HepG2 (cell line): ENCODE results near the gene SH2D3C. TPM values are rescaled to one million over a fixed set of nuclear protein-coding genes. Genes with fewer than 3 reads are reported as not detected.

Experiments
- BCL3 ChIP-seq: sonication (generic); formaldehyde crosslinking; IDR thresholded peaks from 2 replicates; pipeline ENCODE4 v1.5.1; 2020; ENCODE audit warnings: mild to moderate bottlenecking, missing genetic modification reagents, moderate library complexity
- DMTF1 ChIP-seq: sonication (generic); formaldehyde crosslinking; IDR thresholded peaks from 2 replicates; pipeline ENCODE4 v1.4.0; 2020; ENCODE audit warnings: mild to moderate bottlenecking, missing genetic modification reagents
- ERF ChIP-seq: IDR thresholded peaks from 2 replicates; pipeline ENCODE4 v1.6.1; 2018; ENCODE audit warnings: missing biosample characterization, missing genetic modification reagents
- GATAD2A ChIP-seq: IDR thresholded peaks from 2 replicates; pipeline ENCODE4 v1.6.1; 2016
- KDM3A ChIP-seq: IDR thresholded peaks from 2 replicates; pipeline ENCODE4 v1.6.1; 2018; ENCODE audit warnings: low read depth, missing compliant biosample characterization
- MED8 ChIP-seq: sonication (generic); formaldehyde crosslinking; IDR thresholded peaks from 2 replicates; pipeline ENCODE4 v1.8.1; 2023; ENCODE audit warnings: mild to moderate bottlenecking, missing genetic modification reagents; ENCODE audit not compliant: insufficient replicate concordance
- NFKBIZ ChIP-seq: IDR thresholded peaks from 2 replicates; pipeline ENCODE4 v1.6.1; 2018; ENCODE audit warnings: missing genetic modification reagents, missing compliant biosample characterization
- SMARCE1 ChIP-seq: fragments of 450-650 bp; IDR thresholded peaks from 2 replicates; pipeline ENCODE4 v1.6.1; 2017; ENCODE audit warnings: borderline replicate concordance
- TEF ChIP-seq: sonication (generic); formaldehyde crosslinking; IDR thresholded peaks from 2 replicates; pipeline ENCODE4 v1.5.0; 2020; ENCODE audit warnings: missing genetic modification reagents
- TMF1 ChIP-seq: sonication (generic); formaldehyde crosslinking; IDR thresholded peaks from 2 replicates; pipeline ENCODE4 v1.8.1; 2022; ENCODE audit warnings: low read depth, missing genetic modification reagents
- USF2 ChIP-seq, 2 experiments: sonication (generic) in 1 of 2; formaldehyde crosslinking in 1 of 2; IDR thresholded peaks; 2 replicates each; pipeline versions ENCODE4 v1.5.1 to v1.6.1; 2011 to 2020; ENCODE audit warnings: borderline replicate concordance in 1 of 2, low read depth in 1 of 2, low read length in 1 of 2, mild to moderate bottlenecking in 1 of 2, missing genetic modification reagents in 1 of 2, moderate library complexity in 1 of 2
- ZFX ChIP-seq: sonication (generic); formaldehyde crosslinking; IDR thresholded peaks from 2 replicates; pipeline ENCODE4 v1.4.0; 2020; ENCODE audit warnings: mild to moderate bottlenecking, low read depth, missing genetic modification reagents, moderate library complexity
- ZNF280B ChIP-seq: sonication (generic); formaldehyde crosslinking; IDR thresholded peaks from 2 replicates; pipeline ENCODE4 v1.5.0; 2020; ENCODE audit warnings: missing genetic modification reagents, mild to moderate bottlenecking, borderline replicate concordance
- ZNF451 ChIP-seq: sonication (generic); formaldehyde crosslinking; IDR thresholded peaks from 2 replicates; pipeline ENCODE4 v1.5.0; 2020; ENCODE audit warnings: mild to moderate bottlenecking, missing genetic modification reagents
- ZNF496 ChIP-seq: sonication (generic); formaldehyde crosslinking; IDR thresholded peaks from 2 replicates; pipeline ENCODE4 v1.8.1; 2023; ENCODE audit warnings: mild to moderate bottlenecking, moderate library complexity, missing genetic modification reagents; ENCODE audit not compliant: insufficient replicate concordance
- ZNF644 ChIP-seq: IDR thresholded peaks from 2 replicates; pipeline ENCODE4 v1.6.1; 2016; ENCODE audit warnings: low read depth
- ZNF687 ChIP-seq: sonication (generic); formaldehyde crosslinking; IDR thresholded peaks from 2 replicates; pipeline ENCODE4 v1.5.1; 2020; ENCODE audit warnings: mild to moderate bottlenecking, missing genetic modification reagents, moderate library complexity
- polyA plus RNA-seq, 8 experiments: library from polyadenylated mRNA; depleted of rRNA in 3 of 8; stranded (reverse) in 7 of 8; unstranded in 1 of 8; fragments of >200 nt; fragmentation: Illumina TruSeq in 4 of 8; extraction: Trizol in 4 of 8; gene quantifications; 2 replicates each; pipeline versions ENCODE4 v1.2.1 to v1.2.3, GENCODE V29; 2011 to 2016; ENCODE audit warnings: low read depth in 4 of 8, missing spikeins in 1 of 8, mixed read lengths in 1 of 8; ENCODE audit not compliant: insufficient read depth in 1 of 8
- total RNA-seq, 5 experiments: library from RNA; depleted of rRNA; stranded (reverse); fragments of >200 nt; fragmentation: Illumina TruSeq; extraction: Trizol; gene quantifications; 2 replicates each; pipeline ENCODE4 v1.2.3, GENCODE V29; 2016; ENCODE audit warnings: low read depth in 1 of 5

SH2D3C gene
- total and polyA plus RNA-seq, 2 of the 13 experiments (the other 11 are each of a cell fraction or from before 2014, with no cell fraction given) = not detected

GRCh38 chr9:127796225-127796813 lies 17.9 kb upstream of the SH2D3C start (continued):
- TF ChIP-seq ZNF687 (CRISPR knock-in tag) (peak; percentile 42; the same call in 1 of the 2 replicates), ZNF451 (CRISPR knock-in tag) (no peak), ERF (CRISPR knock-in tag) (no peak), NFKBIZ (no peak), BCL3 (no peak), ZNF644 (CRISPR knock-in tag) (no peak), ZNF496 (CRISPR knock-in tag) (no peak), MED8 (CRISPR knock-in tag) (no peak), GATAD2A (CRISPR knock-in tag) (peak; percentile 14; the same call in 1 of the 2 replicates), TMF1 (no peak), KDM3A (CRISPR knock-in tag) (no peak), TEF (CRISPR knock-in tag) (no peak), ZNF280B (no peak), DMTF1 (CRISPR knock-in tag) (no peak), USF2 (IDR thresholded peaks at IDR 0.05; ENCODE audit: low read depth, low read length) (no peak), USF2 (CRISPR knock-in tag; IDR thresholded peaks at IDR 0.05; ENCODE audit: borderline replicate concordance) (no peak), SMARCE1 (no peak), ZFX (0 out of 2 replicates have a peak, but pooled peaks have one; percentile 34)
